ENCODE measurements around the gene MED16.
"Not testable (repeated sequence)": the region's sequence is repeated elsewhere in the genome, so short reads cannot be mapped to it uniquely, and the experiment has no call there.

MED16 gene

DNA sequence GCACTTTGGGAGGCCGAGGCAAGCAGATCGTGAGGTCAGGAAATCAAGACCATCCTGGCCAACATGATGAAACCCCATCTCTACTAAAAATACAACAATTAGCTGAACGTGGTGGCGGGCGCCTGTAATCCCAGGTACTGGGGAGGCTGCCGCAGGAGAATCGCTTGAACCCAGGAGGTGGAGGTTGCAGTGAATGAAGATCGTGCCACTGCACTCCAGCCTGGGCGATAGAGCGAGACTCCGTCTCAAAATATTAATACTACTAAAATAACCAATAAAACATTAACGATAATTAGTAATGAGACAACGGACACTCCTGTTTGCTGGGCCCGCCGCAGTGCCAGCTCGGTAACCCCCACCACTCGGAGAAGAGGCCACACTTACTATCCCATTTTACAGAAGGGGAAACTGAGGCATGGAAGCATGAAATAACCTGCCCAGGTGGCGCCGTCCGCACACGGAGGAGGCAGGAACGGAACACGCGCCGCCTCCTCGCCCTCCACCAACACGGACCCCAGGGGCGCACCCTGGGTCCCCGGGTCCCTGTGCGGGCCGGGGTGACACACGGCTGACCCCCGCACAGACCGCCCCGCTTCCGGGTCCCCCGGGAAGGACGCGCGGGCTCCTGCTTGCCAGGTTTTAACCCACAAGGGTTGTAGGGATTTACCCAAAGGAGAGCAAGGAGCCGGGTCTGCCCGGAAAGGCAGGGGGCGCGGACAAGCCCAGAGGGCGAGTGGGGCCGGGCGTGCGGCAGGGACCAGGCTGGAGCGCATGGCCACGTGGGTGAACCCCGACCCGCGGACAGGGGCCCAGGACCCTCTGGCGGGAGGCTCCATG, 18.4 kb upstream of the MED16 start:
- DNase-seq (ENCODE audit: low spot score): no peak

DNA sequence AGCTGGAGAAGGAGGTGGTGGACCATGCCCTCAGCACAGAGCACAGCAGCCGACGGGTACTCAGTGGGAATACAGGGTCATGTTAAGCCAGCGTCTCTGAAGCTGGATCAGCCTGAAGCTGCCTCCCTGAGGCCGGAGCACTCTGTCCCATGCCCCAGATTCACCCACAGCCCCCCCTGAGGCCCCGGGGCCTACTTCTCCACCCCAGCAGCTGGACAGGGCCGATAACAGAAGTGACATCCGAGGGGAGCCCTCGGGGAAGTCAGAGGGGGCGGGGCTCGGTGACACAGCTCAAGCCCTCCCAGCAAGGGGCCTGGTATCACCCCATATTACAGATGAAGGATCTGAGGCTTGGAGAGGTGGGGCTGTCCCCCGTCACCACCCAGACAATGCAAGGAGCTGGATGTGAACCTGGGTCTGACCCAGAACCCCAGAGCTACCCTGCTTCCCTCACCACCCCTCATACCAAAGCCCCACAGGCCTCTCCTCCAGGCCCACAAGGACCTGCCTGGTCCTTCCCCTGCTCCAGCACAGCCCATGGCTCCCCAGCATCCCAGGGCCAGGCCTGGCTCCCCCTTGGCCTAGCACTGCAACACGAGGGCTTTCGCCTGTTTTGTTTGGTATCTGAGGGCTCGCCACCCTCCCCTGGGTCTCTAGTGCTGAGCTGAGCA, 14.3 kb upstream of the MED16 start:
- DNase-seq (ENCODE audit: low spot score): no peak

DNA sequence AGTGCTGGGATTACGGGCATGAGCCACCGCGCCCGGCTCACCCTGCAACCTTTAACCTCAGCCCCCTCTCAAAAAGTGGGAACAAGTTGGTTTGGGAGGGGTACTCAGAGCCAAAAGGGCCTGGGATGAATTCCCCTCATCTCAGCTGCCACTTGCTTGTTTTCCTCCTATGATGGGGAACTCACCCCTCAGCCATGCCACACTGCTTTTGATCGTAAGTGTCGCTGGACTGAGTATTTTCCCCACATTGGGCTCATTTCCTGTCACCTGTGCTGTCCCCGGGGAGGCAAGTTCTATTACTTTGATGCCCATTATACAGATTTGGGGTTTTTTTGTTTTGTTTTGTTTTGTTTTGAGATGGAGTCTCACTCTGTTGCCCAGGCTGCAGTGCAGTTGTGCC, 13.5 kb upstream of the MED16 start:
- no peak for DNase-seq (ENCODE audit: low spot score)

DNA sequence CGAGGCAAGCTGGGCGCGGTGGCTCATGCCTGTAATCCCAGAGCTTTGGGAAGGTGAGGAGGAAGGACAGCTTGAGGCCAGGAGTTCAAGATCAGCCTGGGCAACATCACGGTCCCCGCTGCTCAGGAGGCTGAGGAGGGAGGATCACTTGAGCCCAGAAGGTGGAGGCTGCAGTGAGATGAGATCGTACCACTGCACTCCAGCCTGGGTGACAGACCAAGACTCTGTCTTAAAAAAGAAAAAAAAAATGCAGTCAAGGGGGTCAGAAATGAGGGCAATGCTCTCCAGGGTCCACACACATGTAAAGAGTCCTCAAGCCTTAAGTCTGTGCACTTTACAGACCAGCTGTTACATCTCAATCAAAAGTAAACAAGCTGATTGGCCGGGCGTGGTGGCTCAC, 11.6 kb upstream of the MED16 start:
- no peak for DNase-seq (ENCODE audit: low spot score)

DNA sequence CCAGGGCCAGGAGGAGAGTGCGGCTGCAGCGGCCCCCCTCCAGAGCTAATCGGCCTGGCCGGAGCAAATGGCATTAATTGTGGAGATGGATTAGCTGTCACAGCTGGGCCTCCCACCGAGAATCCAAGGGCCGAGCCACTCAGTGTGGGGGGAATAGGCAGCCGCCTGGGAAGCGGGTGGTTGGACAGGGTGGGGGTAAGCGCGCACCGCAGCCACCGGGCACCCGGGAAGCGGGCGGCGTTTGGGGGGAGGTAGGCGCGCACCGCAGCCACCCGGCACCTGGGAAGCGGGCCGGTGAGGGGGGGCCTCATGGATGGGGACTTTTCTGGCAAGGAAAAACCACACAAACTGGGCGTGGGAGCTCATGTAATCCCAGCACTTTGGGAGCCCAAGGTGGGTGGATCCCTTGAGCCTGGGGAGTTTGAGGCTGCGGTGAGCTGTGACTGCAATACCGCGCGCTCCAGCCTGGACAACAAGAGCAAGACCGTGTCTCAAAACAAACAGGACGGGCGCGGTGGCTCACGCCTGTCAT, 10.3 kb upstream of the MED16 start:
- no peak for DNase-seq (ENCODE audit: low spot score)

DNA sequence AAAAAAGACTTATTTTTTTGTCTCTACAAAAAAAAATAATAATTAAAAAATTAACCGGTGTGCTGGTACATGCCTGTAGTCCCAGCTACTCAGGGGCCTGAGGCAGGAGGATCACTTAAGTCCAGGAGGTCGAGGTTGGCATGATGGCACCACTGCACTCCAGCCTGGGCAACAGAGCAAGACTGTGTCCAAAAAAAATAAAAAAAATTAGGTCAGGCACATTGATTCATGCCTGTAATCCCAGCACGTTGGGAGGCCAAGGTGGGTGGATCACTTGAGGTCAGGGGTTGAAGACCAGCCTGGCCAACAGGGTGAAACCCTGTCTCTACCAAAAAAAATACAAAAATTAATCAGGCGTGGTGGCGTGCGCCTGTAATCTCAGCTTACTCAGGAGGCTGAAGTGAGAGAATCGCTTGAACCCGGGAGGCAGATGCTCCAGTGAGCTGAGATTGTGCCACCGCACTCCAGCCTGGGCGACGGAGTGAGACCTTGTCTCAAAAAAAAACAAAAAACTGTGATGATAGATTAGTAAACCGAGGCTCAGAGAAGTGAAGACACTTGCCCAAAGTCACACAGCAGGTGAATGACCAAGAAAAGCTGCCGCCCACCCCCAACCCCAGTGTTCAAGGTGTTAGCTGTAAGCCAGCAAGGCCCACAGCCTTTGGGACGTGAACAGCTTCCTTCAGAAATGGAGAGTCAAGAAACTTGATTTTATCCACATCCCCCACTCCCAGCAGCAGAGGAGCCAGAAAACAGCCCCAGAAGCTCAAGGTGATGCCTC, 9.6 kb upstream of the MED16 start:
- no peak for DNase-seq (ENCODE audit: low spot score)

DNA sequence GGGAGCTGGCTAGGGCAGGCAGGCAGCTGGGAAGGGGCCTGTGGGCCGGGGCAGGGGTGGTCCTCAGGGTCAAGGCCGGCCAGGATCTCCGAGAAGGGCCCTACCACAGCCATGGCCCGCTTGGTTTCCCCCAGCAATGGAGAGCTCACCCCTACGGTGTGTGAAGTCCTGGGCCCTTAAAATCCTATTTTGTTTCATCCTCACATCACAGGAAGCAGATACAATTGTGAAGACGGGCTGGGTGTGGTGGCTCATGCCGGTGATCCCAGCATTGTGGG, 9.0 kb upstream of the MED16 start:
- DNase-seq (ENCODE audit: low spot score): no peak

DNA sequence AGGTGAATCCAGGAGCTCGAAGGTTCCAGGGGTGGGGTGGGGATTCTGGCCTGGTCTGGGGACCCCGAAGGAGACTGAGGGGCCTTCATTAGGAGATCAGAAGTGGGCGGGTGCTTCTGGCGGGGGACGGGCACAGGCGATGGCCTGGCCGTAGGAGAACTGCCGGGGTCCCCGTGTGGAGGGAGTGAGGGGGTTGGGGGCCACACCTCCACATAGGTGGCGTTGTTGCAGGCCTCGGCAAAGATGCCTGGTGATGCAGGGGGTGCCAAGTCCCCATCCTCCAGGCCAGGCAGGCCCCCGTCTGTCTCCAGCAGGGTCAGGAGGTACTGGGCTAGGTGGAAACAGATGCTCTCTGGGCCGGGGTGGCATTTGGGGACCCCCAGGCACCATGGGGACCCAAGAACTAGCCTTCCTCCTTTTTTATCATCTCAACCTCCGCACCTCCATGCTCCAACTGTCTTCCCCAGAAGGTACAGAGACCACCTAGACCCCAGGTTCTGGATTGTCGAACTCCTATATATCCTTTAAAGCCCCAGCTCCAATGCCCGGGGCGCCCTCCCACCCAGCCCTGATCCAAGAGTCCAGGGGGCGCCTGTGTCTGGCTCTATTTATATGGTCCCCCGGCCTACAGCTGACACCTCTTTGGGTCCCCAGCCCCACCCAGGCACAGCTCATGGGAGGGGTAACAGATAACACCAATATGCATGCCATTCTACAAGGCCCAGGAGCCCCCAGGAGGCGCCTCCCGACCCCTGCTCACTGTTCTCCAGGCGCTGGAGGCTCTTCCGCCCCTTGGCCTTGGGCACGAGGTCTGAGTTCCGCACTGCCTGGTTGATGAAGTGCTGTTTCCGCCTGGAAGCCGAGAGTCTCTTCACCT, 8.5 kb upstream of the MED16 start:
- DNase-seq (ENCODE audit: low spot score): no peak

DNA sequence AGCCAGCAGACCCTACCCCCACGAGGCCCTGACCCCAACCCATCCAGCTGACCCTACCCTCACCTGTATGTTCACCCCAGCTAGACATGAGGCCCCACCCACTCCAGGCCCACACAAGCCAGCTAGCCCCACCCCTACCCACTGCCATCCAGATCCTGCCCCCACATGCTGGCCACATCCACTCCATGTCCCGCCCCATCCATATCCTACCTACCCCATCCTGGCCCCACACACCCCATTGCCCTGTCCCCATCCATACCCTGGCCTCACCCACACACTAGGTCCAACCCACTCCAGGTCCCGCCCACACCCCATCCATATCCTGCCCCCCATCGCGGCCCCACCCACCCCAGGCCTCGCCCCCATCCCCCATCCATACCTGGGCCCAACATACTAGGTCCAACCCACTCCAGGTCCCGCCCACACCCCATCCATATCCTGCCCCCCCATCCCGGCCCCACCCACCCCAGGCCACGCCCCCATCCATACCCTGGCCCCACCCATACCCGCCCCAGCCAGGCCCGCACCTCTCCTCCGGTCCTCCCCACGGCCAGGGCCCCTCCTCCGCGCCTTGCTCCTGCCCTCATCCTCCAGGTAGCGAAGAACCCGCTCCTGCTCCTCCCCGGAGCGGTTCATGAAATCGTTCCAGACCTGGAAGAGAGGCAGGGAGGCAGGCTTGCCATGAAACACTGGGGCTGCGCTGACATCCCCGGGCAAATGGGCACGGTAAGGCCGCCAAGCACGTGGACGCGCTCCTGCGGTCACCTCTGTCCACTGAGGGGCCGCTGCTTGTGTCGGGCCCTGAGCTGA, 7.5 kb upstream of the MED16 start:
- no peak for DNase-seq (ENCODE audit: low spot score)

DNA sequence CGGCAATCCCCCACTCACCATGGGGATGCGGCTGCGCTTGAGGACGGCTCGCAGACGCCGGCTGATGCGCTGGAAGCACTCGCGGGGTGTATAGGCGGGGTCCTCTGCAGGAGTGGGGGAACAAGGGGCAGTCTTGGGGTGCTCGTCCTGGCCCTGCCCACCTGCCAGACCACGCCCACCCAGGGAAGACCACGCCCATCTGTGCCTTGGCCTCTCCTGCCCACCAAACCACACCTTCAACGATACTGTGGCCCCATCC, 7.0 kb upstream of the MED16 start:
- no peak for DNase-seq (ENCODE audit: low spot score)

DNA sequence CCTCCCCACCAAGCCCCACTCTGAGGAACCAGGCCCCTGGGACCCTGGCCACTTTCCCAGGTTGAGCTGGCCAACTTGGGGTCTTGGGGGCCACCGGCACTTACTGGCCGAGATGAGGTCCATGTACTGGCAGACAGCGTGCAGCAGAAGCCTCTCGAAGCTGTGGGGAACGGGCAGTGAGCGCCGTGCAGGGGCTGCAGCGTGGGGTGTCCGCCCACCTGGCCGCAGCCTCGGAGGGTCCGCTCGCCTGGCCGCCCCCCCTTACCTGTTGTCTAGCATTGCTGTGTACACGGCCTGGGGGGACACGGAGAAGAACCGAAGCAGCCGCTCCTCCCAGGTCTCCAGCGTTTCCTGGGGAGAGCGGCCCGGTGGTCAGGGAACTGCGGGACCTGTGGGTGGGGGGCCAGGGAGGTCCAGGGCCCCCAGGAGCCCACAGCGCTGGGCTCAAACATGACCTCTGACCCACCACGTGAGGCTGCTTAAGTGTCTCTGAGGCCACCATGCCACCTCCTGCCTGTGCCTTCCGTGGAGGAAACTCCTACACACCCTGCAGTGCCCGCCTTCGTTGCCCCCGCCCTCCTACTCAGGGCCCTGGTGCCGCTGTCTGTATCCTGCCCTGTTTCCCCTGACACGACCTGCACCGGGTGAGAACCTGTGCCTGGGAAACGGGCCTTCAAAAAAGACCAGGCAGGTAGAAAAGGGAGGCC, 6.5 kb upstream of the MED16 start:
- DNase-seq (ENCODE audit: low spot score): no peak

DNA sequence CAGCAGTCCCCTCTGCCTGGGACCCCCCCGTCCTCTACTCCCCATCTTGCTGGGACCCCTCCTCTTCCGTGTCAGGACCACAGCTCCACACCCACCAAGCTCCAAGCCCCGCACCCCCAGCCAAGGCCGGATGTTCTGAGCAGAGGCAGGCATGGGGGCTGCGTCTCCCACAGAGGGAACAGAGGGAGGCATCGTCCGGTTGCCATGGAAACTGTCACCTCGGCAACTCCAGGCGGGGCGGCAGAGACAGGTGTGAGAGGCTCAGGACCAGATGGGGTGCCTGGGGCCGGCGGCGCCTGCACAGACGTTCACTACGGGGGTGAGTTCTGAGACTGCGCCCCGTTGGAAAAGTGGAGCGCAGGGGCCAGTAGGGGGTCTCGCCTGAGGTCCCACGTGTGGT, 5.7 kb upstream of the MED16 start:
- DNase-seq (ENCODE audit: low spot score): no peak

DNA sequence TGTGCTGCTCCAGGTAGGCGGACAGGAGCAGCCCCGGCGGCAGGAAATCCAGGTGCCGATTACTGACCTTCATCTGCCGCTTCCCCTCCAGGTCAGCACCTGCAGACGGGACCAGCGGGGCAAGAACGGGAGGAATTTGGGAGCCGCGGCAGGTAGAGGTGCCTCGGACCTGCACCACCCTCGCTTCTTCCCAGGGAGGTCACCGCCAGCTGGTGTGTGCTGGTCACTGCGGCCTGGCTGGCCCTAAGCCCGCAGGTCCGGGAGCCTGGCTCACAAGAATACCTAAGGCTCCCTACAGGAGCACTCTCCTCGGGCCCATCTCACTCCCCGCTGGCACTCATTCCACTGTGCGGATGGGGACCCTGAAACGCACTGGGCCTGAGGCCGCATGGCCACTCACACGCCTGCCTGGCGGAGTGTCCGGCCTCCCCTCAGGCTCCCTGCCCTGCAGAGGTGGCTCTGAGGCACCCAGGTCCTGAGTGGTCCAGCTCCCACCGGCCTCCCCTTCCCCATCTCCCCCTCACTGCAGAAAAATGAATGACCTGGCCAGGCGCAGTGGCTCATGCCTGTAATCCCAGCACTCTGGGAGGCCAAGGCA, 4.6 kb upstream of the MED16 start:
- no peak for DNase-seq (ENCODE audit: low spot score)

DNA sequence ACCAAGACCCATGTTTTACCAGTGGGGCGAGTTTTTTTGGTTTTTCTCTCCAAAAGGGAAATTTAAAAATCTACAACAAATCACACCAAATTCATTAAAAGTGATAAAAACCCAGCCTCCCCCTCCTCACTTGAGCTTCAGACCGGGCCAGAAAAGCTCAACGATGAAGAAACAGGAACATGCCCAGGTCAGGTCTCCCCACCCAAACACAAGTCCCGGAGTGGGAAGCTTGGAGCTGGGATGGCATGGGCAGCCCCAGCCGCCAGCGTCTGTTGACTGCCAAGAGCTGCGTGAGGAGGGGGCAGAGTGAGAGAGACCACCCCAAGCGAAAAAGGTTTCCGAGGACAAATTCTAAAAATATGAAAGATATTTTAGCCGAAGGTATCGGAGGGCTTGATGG, 4.0 kb upstream of the MED16 start:
- DNase-seq (ENCODE audit: low spot score): no peak

DNA sequence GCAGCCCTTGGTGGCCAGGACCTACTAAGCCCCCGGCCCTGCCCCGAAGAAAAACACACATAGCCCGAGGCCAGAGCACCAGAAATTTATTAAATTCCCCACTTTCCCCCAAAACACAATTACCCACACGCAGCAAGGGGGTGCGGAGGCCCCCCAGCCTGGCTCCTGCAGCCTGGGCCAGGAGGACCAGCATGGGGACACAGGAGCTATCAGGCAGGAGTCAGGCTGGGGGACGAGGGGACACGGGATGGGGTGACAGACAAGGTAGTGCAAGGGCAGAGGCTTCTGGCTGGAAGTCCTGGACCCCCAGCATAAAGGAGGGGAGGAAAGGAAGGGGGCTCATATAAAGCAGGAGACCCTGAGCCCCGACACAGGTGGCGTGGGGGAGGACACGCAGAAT, 3.4 kb upstream of the MED16 start:
- DNase-seq (ENCODE audit: low spot score): no peak

DNA sequence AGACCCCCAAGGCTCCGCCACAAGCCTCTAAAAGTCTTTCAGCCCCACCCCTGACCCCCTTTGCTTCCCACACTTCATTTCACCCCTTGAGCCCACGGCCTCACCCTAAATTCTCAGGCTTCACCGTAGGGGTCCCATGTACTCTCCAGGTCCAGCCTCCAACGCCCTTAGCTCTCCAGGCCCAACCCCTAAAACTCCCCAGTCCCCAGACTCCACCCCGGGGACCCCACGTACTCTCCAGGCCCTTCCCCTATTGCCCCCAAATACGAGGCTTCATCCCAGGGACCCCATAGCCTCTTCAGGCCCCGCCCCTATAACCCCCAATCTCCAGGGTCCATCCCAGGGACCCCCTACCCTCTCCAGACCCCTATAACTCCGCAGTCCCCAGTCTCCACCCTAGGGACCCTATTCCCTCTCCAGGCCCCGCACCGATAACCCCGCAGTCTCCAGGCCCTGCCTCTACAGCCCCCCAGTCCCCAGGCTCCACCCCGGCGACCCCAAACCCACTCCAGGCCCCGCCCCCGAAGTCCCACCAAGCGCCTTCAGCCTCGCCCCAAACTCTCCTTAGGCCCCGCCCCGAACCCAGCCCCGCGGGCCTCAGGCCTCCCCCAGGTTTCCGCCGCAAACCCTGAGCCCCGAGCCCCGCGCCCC, 619 bp downstream of the MED16 start:
- DNase-seq (ENCODE audit: low spot score): no peak

DNA sequence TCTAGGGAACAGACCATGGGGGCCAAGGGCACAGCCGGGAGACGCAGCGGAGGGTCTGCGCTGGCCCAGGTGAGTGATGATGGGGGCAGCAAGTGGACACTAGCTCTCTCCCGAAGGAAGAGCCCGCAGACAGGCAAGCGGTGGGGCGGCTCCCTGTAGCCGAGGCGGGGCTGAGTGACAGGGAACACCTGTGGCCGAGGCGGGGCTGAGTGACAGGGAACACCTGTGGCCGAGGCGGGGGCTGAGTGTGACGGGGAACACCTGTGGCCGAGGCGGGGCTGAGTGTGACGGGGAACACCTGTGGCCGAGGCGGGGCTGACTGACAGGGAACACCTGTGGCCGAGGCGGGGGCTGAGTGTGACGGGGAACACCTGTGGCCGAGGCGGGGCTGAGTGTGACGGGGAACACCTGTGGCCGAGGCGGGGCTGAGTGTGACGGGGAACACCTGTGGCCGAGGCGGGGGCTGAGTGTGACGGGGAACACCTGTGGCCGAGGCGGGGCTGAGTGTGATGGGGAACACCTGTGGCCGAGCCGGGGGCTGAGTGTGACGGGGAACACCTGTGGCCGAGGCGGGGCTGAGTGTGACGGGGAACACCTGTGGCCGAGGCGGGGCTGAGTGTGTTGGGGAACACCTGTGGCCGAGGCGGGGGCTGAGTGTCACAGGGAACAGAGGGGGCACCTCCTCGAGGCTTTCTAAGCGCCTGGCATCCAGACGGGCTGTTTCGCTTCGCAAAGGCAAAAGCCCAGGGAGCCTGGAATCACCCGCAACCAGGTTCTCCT, 1.4 kb downstream of the MED16 start:
- DNase-seq (ENCODE audit: low spot score): not testable (repeated sequence)

DNA sequence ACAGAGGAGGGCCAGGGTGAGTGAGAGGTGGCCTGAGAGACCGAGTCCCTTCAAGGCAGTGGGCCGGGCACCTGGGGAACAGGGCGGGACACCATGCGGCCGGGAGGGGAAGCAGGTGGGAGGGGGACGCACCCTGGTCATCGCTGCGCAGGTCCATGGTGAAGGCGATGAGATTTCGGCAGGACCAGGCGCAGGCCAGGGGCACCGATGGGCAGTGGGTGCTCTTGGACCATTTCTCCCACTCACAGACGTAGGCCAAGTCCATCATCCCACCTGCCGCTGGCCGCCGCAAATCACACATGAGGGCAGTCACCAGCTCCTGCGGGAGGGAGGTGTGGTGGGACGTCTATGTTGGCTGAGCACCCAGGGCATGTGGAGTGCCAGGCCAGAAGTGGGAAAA, 2.2 kb downstream of the MED16 start:
- no peak for DNase-seq (ENCODE audit: low spot score)

DNA sequence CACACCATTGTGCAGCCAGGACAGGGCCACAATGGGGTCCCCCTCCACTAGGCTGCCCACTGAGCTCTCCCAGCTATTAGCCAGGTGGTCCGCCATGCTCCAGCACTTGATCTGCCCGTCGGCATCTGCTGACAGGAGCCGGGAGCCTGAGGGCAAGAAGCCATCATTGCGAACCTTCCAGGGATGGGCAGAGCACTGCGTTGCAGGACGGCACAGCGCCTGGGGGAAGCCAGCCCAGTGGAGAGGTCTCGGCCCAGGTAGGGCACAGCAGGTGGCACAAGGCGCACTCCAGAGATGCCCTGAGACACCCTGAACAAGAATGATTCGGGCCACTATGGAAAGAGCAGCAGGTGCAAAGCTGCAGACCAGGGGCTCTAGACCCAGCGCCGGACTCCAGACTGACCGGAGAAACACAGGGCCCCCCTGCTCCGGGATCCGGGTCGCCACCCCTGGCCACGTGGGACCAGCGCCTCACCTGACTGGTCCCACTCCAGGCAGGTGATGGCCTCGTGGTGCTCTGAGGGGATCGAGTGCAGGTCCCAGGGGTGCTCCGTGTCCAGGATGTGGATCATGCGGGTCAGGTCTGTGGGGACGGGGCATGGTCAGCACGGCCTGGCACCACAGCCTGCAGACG, 3.2 kb downstream of the MED16 start:
- DNase-seq (ENCODE audit: low spot score): no peak

All from LoVo (cell line).